Kidney epithelial cell (primary cell): ENCODE results near the gene STK32B. TPM values are rescaled to one million over a fixed set of nuclear protein-coding genes. Genes with fewer than 3 reads are reported as not detected.

Experiments
- DNase-seq: peaks from one replicate; pipeline ENCODE4 v3.0.0-alpha.2; 2010; ENCODE audit warnings: low read depth
- H3K27me3 ChIP-seq: 2 replicates; pipeline ENCODE4 v1.6.0; 2011; ENCODE audit warnings: low read length; ENCODE audit not compliant: control insufficient read depth, insufficient read depth
- H3K36me3 ChIP-seq: 2 replicates; pipeline ENCODE4 v1.5.1; 2011; ENCODE audit warnings: low read length; ENCODE audit not compliant: control insufficient read depth, insufficient read depth
- H3K4me3 ChIP-seq: 2 replicates; pipeline ENCODE4 v1.5.1; 2011; ENCODE audit warnings: low read depth, mild to moderate bottlenecking, control low read depth, low read length
- total RNA-seq: library from RNA; depleted of rRNA; stranded (reverse); fragments of >200 nt; gene quantifications from 2 replicates; pipeline ENCODE4 v1.2.3, GENCODE V29; 2015
- TF ChIP-seq, protein P1 (sequence below): IDR thresholded peaks from 2 replicates; pipeline ENCODE4 v1.5.1; 2011; ENCODE audit warnings: mild to moderate bottlenecking, moderate library complexity, low read length, control low read depth, inconsistent platforms; ENCODE audit not compliant: insufficient read depth, poor library complexity, severe bottlenecking

The STK32B gene
- total RNA-seq, 1 donor from 2014 or later: 3.6 TPM

DNA sequence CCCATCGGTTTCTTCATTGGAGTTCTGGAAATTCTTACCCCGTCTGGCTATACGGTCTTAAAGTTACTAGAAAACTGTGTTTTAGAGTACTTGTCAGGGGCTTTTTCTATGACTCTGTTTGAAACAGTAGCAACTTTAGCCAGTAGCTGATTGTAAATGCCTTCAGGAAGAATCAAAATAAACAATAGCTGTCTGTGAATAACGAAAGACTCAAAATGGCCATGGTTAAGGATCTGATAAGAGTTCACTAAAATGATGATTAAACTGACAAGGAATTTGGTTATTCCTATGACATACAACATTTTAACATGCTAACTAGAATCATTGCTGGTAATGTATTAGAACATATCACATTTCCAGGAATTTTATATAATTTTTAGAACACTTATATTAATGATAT is 466.1 kb downstream of the STK32B start:
- no peaks in the 10 kb centered on the region for H3K36me3 ChIP-seq
- no peak overlapping the region for H3K4me3 ChIP-seq
- no peaks in the 10 kb centered on the region for H3K27me3 ChIP-seq
- TF ChIP-seq, protein P1, sequence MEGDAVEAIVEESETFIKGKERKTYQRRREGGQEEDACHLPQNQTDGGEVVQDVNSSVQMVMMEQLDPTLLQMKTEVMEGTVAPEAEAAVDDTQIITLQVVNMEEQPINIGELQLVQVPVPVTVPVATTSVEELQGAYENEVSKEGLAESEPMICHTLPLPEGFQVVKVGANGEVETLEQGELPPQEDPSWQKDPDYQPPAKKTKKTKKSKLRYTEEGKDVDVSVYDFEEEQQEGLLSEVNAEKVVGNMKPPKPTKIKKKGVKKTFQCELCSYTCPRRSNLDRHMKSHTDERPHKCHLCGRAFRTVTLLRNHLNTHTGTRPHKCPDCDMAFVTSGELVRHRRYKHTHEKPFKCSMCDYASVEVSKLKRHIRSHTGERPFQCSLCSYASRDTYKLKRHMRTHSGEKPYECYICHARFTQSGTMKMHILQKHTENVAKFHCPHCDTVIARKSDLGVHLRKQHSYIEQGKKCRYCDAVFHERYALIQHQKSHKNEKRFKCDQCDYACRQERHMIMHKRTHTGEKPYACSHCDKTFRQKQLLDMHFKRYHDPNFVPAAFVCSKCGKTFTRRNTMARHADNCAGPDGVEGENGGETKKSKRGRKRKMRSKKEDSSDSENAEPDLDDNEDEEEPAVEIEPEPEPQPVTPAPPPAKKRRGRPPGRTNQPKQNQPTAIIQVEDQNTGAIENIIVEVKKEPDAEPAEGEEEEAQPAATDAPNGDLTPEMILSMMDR: no peak
- no peak for DNase-seq

DNA sequence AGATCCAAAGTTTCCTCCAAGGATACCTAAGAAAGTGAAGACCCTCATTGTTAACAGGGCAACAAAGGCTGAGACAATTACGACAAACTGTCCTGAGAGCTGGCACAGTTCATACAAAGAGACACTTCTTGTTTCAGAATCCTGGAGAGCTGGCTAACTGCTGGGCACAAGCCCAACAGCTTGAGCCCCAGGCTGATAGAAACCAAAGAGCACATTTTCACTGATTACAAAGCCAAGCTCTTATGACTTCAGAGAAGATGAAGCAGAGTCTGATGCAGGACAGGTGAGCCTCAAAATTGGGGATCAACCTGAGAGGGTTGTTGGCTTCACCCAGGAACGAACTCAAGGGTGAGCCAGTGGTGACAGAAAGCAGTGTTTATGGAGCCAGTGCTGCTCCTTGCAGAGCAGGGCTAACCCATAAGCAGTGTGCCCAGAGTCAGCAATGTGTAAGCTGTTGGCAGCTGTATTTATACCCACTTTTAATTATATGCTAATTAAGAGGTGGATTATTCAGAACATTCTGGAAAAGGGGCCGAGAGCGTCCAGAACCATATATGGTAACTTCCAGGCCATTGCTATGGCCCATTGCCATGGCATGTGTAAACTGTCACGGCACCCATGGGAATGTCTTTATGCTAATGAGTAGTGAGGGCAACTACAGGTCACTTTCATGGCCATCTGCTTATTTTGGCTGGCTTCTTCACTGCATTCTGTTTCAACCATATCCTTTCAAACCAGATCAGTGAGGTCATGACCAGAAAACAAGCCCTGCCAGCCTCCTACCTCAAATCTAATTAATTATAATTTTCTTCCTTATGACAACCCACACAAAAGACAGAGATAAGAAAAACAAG is 473.4 kb downstream of the STK32B start:
- Histone ChIP-seq H3K4me3 (no peak overlapping the region), H3K27me3 (no peaks in the 10 kb centered on the region), H3K36me3 (peaks cover 2% of the 10 kb centered on the region)
- TF ChIP-seq, protein P1: no peak
- DNase-seq: no peak

DNA sequence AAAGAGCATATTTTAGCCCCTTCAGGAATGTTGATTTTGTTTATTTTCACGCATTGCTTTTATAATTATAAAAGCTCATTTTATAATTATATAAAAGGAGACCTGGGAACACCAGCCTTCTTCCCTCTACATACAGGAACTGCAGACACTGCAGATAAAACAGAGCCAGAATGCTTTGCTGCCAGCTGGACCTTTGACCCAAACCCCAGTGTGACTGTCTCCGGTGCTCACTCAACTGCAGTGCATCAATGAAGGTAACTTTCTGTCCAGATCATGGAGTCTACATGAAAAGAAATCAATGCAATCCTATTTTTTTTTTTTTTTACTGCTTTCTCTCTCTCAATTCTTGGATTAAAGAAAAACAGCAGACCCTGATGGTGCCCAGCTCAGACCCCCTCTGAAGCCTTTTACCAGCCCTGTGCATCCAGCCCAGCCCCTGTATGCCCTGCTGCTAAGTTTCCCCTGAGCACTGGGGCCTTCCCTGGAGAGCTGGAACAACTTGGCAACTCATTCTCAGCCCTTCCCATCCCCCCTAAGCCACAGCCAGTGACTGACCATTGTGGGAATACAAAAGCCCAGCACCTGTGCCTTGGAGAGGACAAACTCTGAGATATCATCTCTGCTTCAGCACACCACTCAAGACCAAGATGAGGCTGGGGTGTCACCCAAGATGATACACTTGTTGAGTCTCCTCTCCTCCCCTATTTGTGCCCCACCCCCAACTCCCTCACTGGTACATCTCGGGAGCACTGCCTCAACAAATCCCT is 475.0 kb downstream of the STK32B start:
- Histone ChIP-seq H3K36me3 (peaks cover 2% of the 10 kb centered on the region), H3K27me3 (no peaks in the 10 kb centered on the region), H3K4me3 (no peak overlapping the region)
- no peak for DNase-seq
- TF ChIP-seq, protein P1: no peak

DNA sequence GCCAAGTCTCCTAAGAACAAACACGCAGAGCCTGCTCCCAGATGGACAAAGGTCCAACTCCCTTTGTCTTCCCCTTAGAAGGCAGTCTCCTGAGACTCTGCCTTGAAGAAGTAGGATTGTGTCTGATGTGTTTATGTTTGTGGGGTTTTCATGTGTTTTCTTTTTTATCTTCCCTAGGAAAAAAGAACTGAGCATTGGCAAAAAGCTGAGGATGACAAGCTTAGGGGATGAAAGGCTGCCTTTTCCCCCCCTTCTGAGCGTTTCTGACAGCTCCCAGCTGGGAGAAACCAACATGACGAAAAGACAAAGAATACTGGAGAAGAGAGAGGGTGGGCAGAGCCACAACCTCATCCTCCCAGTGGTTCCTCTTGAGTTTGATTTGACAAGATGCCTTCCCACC is 475.9 kb downstream of the STK32B start:
- Histone ChIP-seq H3K36me3 (peaks cover 2% of the 10 kb centered on the region), H3K4me3 (no peak overlapping the region), H3K27me3 (no peaks in the 10 kb centered on the region)
- no peak for DNase-seq
- TF ChIP-seq, protein P1: no peak

DNA sequence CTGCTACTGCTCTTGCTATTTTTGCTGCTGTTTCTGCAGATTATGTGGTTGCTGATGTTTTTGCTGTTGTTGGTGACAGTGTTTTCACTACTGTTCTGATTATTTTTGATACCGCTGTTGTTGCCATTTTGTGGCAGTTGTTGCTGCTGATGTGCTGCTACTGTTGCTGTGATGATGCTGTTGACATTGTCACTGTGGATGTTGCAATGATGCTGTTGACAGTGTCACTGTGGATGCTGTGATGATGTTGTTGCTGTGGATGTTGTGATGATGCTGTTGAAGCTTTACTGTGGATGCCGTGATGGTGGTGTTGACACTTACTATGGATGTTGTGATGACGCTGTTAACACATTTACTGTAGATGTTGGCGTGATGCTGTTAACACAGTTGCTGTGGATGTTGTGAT is 476.8 kb downstream of the STK32B start:
- peaks cover 2% of the 10 kb centered on the region for H3K36me3 ChIP-seq
- TF ChIP-seq, protein P1: no peak
- DNase-seq: no peak
- no peak overlapping the region for H3K4me3 ChIP-seq
- H3K27me3 ChIP-seq: no peaks in the 10 kb centered on the region

DNA sequence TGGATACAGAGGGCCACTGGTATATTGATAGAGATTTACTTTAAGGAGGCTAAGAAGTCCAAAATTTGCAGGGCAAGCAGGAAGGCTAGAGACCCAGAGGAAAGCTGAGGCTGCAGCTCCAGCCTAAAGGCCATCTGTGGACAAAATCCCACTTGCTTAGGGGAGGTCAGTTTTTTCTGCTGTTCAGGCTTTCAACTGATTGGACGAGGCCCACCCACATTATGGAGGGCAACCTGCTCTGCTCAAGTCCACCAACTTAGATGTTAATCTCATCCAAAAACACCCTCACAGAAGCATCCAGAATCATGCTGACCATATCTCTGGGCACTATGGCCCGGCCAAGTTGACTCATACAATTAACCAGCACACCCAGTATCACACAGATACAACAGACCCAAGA is 480.8 kb downstream of the STK32B start:
- TF ChIP-seq, protein P1: no peak
- DNase-seq: no peak
- Histone ChIP-seq H3K4me3 (no peak overlapping the region), H3K27me3 (no peaks in the 10 kb centered on the region), H3K36me3 (peaks cover 2% of the 10 kb centered on the region)
